Neuronal stem cell (in vitro differentiated cells): ENCODE results near the gene ATG2A.
A peak's percentile ranks its signal among the peaks of the same experiment; 100 is the strongest.

ENCODE experiments used
- DNase-seq: peaks from one replicate; pipeline ENCODE4 v3.0.0-alpha.2; 2013; ENCODE audit warnings: low spot score
- H2AFZ ChIP-seq: one replicate; pipeline ENCODE4 v1.6.1; 2013; ENCODE audit warnings: mild to moderate bottlenecking, low read length, inconsistent platforms
- H2AK5ac ChIP-seq: 2 replicates; pipeline ENCODE4 v1.6.1; 2013; ENCODE audit warnings: low read depth, mild to moderate bottlenecking, inconsistent platforms, low read length, moderate library complexity, mixed read lengths
- H2BK120ac ChIP-seq: 2 replicates; pipeline ENCODE4 v1.6.1; 2013; ENCODE audit warnings: low read depth, mild to moderate bottlenecking, inconsistent platforms, low read length, moderate library complexity, mixed read lengths
- H2BK12ac ChIP-seq: one replicate; pipeline ENCODE4 v1.6.1; 2013; ENCODE audit warnings: low read length, inconsistent platforms
- H2BK15ac ChIP-seq: 2 replicates; pipeline ENCODE4 v1.6.1; 2013; ENCODE audit warnings: mild to moderate bottlenecking, low read length, inconsistent platforms, mixed read lengths
- H2BK5ac ChIP-seq: one replicate; pipeline ENCODE4 v1.6.1; 2013; ENCODE audit warnings: inconsistent platforms, mild to moderate bottlenecking, low read length, moderate library complexity
- H3K14ac ChIP-seq: one replicate; pipeline ENCODE4 v1.6.1; 2013; ENCODE audit warnings: low read length, inconsistent platforms
- H3K18ac ChIP-seq: 2 replicates; pipeline ENCODE4 v1.6.1; 2013; ENCODE audit warnings: low read length, inconsistent platforms
- H3K23ac ChIP-seq: 2 replicates; pipeline ENCODE4 v1.6.1; 2013; ENCODE audit warnings: low read depth, mild to moderate bottlenecking, mixed read lengths, low read length, inconsistent platforms; ENCODE audit not compliant: poor library complexity
- H3K27ac ChIP-seq: replicated peaks from 3 replicates; pipeline ENCODE4 v1.5.1; 2013; ENCODE audit warnings: low read length, inconsistent platforms
- H3K27me3 ChIP-seq, 3 experiments: 2 replicates each; pipeline ENCODE4 v1.6.1; 2013; ENCODE audit warnings: low read length in 3 of 3, mild to moderate bottlenecking in 2 of 3, inconsistent platforms in 1 of 3, low read depth in 1 of 3, mixed read lengths in 1 of 3, moderate library complexity in 1 of 3; ENCODE audit not compliant: control insufficient read depth in 3 of 3, insufficient read depth in 3 of 3
- H3K36me3 ChIP-seq, 2 donors: replicated peaks in 1 of 2; 2 replicates each; pipeline ENCODE4 v1.6.1; 2013; ENCODE audit warnings: low read length in 2 of 2; ENCODE audit not compliant: control insufficient read depth in 2 of 2, insufficient read depth in 2 of 2
- H3K4ac ChIP-seq: 2 replicates; pipeline ENCODE4 v1.6.1; 2013; ENCODE audit warnings: inconsistent platforms, mild to moderate bottlenecking, low read length, moderate library complexity
- H3K4me1 ChIP-seq, 2 donors: 1 replicate in 1 of 2; 2 replicates in 1 of 2; pipeline ENCODE4 v1.6.1; 2013; ENCODE audit warnings: low read length in 2 of 2, low read depth in 1 of 2; ENCODE audit not compliant: control insufficient read depth in 2 of 2, insufficient read depth in 1 of 2
- H3K4me2 ChIP-seq: one replicate; pipeline ENCODE4 v1.6.1; 2013; ENCODE audit warnings: mild to moderate bottlenecking, low read length, inconsistent platforms; ENCODE audit not compliant: insufficient read depth, poor library complexity, severe bottlenecking
- H3K4me3 ChIP-seq, 2 donors: 2 replicates each; pipeline ENCODE4 v1.5.1; 2013; ENCODE audit warnings: low read length in 2 of 2, mild to moderate bottlenecking in 2 of 2, inconsistent platforms in 1 of 2, moderate library complexity in 1 of 2
- H3K79me1 ChIP-seq: one replicate; pipeline ENCODE4 v1.6.1; 2013; ENCODE audit warnings: low read depth, mild to moderate bottlenecking, inconsistent platforms, low read length, moderate library complexity
- H3K9ac ChIP-seq: one replicate; pipeline ENCODE4 v1.6.1; 2013; ENCODE audit warnings: mild to moderate bottlenecking, low read depth, low read length, inconsistent platforms; ENCODE audit not compliant: poor library complexity
- H3K9me3 ChIP-seq, 2 donors: replicated peaks in 1 of 2; 2 replicates each; pipeline versions ENCODE3 to v1.6.1; 2013; ENCODE audit warnings: low read length in 2 of 2, mild to moderate bottlenecking in 2 of 2, inconsistent platforms in 1 of 2, low read depth in 1 of 2, mixed read lengths in 1 of 2, moderate library complexity in 1 of 2; ENCODE audit not compliant: control insufficient read depth in 2 of 2, insufficient read depth in 1 of 2
- H4K8ac ChIP-seq: one replicate; pipeline ENCODE4 v1.6.1; 2013; ENCODE audit warnings: low read depth, mild to moderate bottlenecking, inconsistent platforms, low read length, moderate library complexity
- H4K91ac ChIP-seq: one replicate; pipeline ENCODE4 v1.6.1; 2013; ENCODE audit warnings: low read length, low read depth, mild to moderate bottlenecking, inconsistent platforms; ENCODE audit not compliant: poor library complexity
- WGBS, 2 donors: extraction: QIAGEN DNeasy Blood & Tissue Kit; methylation state at CpG; one replicate each; pipeline ENCODE4 v1.1.7; 2013; ENCODE audit warnings: missing lambda C conversion rate in 2 of 2, mixed read lengths in 1 of 2; ENCODE audit not compliant: insufficient read length in 2 of 2, insufficient replicate concordance in 1 of 2; ENCODE audit errors: extremely low coverage in 2 of 2; 5-methylcytosine and 5-hydroxymethylcytosine counted together

Gene ATG2A

GRCh38 chr11:64920124-64920523 is 3.1 kb upstream of the ATG2A start:
- Histone ChIP-seq H3K9me3 (no peaks in the 10 kb centered on the region), H3K4me1 (peaks cover 13 to 15% of the 10 kb centered on the region in 2 donors), H3K79me1 (peaks cover 2% of the 10 kb centered on the region), H3K23ac (no peak overlapping the region), H2BK120ac (no peak overlapping the region), H2BK15ac (no peak overlapping the region), H3K9ac (no peak overlapping the region), H3K4me2 (no peak overlapping the region), H3K27ac (no peak overlapping the region), H3K14ac (no peak overlapping the region), H3K27me3 (peaks cover 0 to 2% (median 0%) of the 10 kb centered on the region in 3 experiments), H3K4me3 (no peak overlapping the region), H3K18ac (no peak overlapping the region), H2AK5ac (no peak overlapping the region), H4K91ac (no peak overlapping the region), H2BK5ac (no peak overlapping the region), H2AFZ (no peak overlapping the region), H2BK12ac (no peak overlapping the region), H3K4ac (no peak overlapping the region), H4K8ac (no peak overlapping the region), H3K36me3 (no peaks in the 10 kb centered on the region)
- no CpG with 5 or more reads among the region's 2 CpGs for WGBS, 2 donors
- DNase-seq = no peak

- Histone ChIP-seq H3K9ac (no peak overlapping the region), H2AK5ac (no peak overlapping the region), H4K91ac (no peak overlapping the region), H3K18ac (no peak overlapping the region), H2BK5ac (no peak overlapping the region), H3K36me3 (no peaks in the 10 kb centered on the region), H2AFZ (no peak overlapping the region), H3K4me2 (no peak overlapping the region), H3K4ac (no peak overlapping the region), H3K9me3 (no peaks in the 10 kb centered on the region), H3K79me1 (peaks cover 2% of the 10 kb centered on the region), H2BK120ac (no peak overlapping the region), H3K4me1 (peaks cover 10 to 14% of the 10 kb centered on the region in 2 donors), H2BK12ac (no peak overlapping the region), H3K27me3 (no peaks in the 10 kb centered on the region), H3K27ac (no peak overlapping the region), H3K23ac (no peak overlapping the region), H3K4me3 (no peak overlapping the region), H3K14ac (no peak overlapping the region), H4K8ac (no peak overlapping the region), H2BK15ac (no peak overlapping the region)
- WGBS, 2 donors = no CpG with 5 or more reads among the region's 8 CpGs
- DNase-seq = no peak
Observed at GRCh38 chr11:64919627-64920026, 2.6 kb upstream of the ATG2A start.

- H2BK5ac ChIP-seq = no peak overlapping the region
- H3K9ac ChIP-seq = no peak overlapping the region
- H3K9me3 ChIP-seq = no peaks in the 10 kb centered on the region
- H2BK15ac ChIP-seq = no peak overlapping the region
- peaks cover 4 to 7% of the 10 kb centered on the region in 2 donors for H3K36me3 ChIP-seq
- no peak overlapping the region for H3K23ac ChIP-seq
- peaks cover 6 to 10% of the 10 kb centered on the region in 2 donors for H3K4me1 ChIP-seq
- H3K27ac ChIP-seq = peak overlapping the region; percentile 62
- H3K18ac ChIP-seq = no peak overlapping the region
- H3K4me2 ChIP-seq = peak overlapping the region; percentile 37
- peaks cover 2% of the 10 kb centered on the region for H3K79me1 ChIP-seq
- DNase-seq = no peak
- no peak overlapping the region for H2AK5ac ChIP-seq
- no peak overlapping the region for H3K14ac ChIP-seq
- H3K27me3 ChIP-seq = no peaks in the 10 kb centered on the region
- H4K8ac ChIP-seq = no peak overlapping the region
- H2BK120ac ChIP-seq = no peak overlapping the region
- peak overlapping the region; percentile 70 for H2AFZ ChIP-seq
- WGBS, 2 donors = no CpG with 5 or more reads among the region's 4 CpGs
- H3K4me3 ChIP-seq = peak overlapping the region in 1 of 2 donors; percentile 52
- no peak overlapping the region for H3K4ac ChIP-seq
- no peak overlapping the region for H2BK12ac ChIP-seq
- H4K91ac ChIP-seq = no peak overlapping the region
Observed at GRCh38 chr11:64918017-64918416, 1.0 kb upstream of the ATG2A start.

GRCh38 chr11:64917663-64917995 is 620 bp upstream of the ATG2A start:
- no peak overlapping the region for H3K23ac ChIP-seq
- no peak overlapping the region for H4K8ac ChIP-seq
- DNase-seq = no peak

More at GRCh38 chr11:64917663-64917995, 620 bp upstream of the ATG2A start:
- Histone ChIP-seq H3K79me1 (peaks cover 2% of the 10 kb centered on the region), H3K18ac (no peak overlapping the region), H3K4me2 (peak overlapping the region; percentile 37), H3K27me3 (no peaks in the 10 kb centered on the region), H2BK120ac (no peak overlapping the region), H3K36me3 (peaks cover 4 to 11% of the 10 kb centered on the region in 2 donors), H3K27ac (peak overlapping the region; percentile 62), H3K9ac (no peak overlapping the region), H3K4me3 (peak overlapping the region; percentile 52 to 74), H3K9me3 (no peaks in the 10 kb centered on the region), H2AK5ac (no peak overlapping the region), H4K91ac (no peak overlapping the region), H3K14ac (no peak overlapping the region), H2BK5ac (no peak overlapping the region), H2AFZ (peak overlapping the region; percentile 70), H3K4ac (no peak overlapping the region), H2BK12ac (no peak overlapping the region), H2BK15ac (no peak overlapping the region), H3K4me1 (peaks cover 6 to 10% of the 10 kb centered on the region in 2 donors)
- no CpG with 5 or more reads among the region's 6 CpGs for WGBS, 2 donors
